ENCODE measurements around the gene SEMA4D.
"Not testable (repeated sequence)": the region's sequence is repeated elsewhere in the genome, so short reads cannot be mapped to it uniquely, and the experiment has no call there.

SEMA4D gene

GRCh38 chr9:89372979-89373378 is 124.9 kb downstream of the SEMA4D start:
- no peak overlapping the region for H3K27ac ChIP-seq (ENCODE audit: insufficient read depth, low read depth, low read length, poor library complexity, severe bottlenecking)
- no peaks in the 10 kb centered on the region for H3K27me3 ChIP-seq (ENCODE audit: control insufficient read depth, insufficient read depth, low read length, poor library complexity, severe bottlenecking)
- peaks cover 9% of the 10 kb centered on the region for H3K4me1 ChIP-seq (ENCODE audit: control insufficient read depth, insufficient read depth, low read length)
- WGBS, 2 experiments, result 91 to 94% methylated on average over 8 of the region's 8 CpGs
- H3K36me3 ChIP-seq (ENCODE audit: control insufficient read depth, insufficient read depth, low read length), result no peaks in the 10 kb centered on the region
- no peak overlapping the region for H3K4me3 ChIP-seq (ENCODE audit: insufficient read depth, low read depth, low read length)
- H3K9me3 ChIP-seq (ENCODE audit: control insufficient read depth, low read length), result no peaks in the 10 kb centered on the region

DNA sequence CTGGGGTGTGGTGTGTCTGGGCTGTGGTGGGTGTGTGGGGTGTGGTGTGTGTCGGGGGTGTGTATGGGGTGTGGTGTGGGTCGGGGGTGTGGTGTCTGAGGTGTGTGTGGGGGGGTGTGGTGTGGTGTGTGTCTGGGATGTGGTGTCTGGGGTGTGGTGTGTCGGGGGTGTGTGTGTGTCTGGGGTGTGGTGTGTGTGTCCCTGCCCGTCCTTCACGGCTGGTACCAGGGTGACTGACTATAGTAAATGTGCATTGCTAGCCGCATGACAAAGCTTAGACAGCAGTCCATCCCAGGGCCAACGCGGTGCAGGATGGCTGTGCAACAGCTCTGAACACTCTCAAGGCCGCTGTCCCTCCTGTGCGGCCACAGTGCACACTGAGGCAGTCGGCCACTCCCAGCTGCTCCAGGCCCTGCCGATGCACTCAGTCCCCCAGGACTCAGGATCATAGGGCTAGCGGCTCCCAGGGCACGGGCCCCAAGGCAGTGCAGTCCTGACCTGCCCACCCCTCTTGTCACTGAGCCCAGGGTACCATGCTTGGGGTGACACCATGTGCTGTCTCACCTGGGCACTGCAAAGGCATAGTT is 125.6 kb downstream of the SEMA4D start:
- no peaks in the 10 kb centered on the region for H3K36me3 ChIP-seq (ENCODE audit: control insufficient read depth, insufficient read depth, low read length)
- peaks cover 9% of the 10 kb centered on the region for H3K4me1 ChIP-seq (ENCODE audit: control insufficient read depth, insufficient read depth, low read length)
- 90 to 91% methylated on average over 14 of the region's 14 CpGs for WGBS, 2 experiments
- no peak overlapping the region for H3K27ac ChIP-seq (ENCODE audit: insufficient read depth, low read depth, low read length, poor library complexity, severe bottlenecking)
- no peaks in the 10 kb centered on the region for H3K9me3 ChIP-seq (ENCODE audit: control insufficient read depth, low read length)
- H3K4me3 ChIP-seq (ENCODE audit: insufficient read depth, low read depth, low read length), result no peak overlapping the region
- H3K27me3 ChIP-seq (ENCODE audit: control insufficient read depth, insufficient read depth, low read length, poor library complexity, severe bottlenecking), result no peaks in the 10 kb centered on the region

DNA sequence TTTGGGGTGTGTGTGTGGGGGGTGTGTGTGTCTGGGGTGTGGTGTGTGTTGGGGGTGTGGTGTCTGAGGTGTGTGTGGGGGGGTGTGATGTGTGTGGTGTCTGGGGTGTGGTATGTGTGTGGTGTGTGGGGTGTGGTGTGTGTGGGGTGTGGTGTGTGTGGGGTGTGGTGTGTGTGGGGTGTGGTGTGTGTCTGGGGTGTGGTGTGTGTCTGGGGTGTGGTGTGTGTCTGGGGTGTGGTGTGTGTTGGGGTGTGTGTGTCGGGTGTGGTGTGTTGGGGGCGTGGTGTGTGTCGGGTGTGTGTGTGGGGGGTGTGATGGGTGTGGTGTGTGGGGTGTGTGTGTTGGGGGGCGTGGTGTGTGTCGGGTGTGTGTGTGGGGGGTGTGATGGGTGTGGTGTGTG is 126.1 kb downstream of the SEMA4D start:
- H3K9me3 ChIP-seq (ENCODE audit: control insufficient read depth, low read length); H3K27me3 ChIP-seq (ENCODE audit: control insufficient read depth, insufficient read depth, low read length, poor library complexity, severe bottlenecking); H3K27ac ChIP-seq (ENCODE audit: insufficient read depth, low read depth, low read length, poor library complexity, severe bottlenecking); H3K4me1 ChIP-seq (ENCODE audit: control insufficient read depth, insufficient read depth, low read length); H3K36me3 ChIP-seq (ENCODE audit: control insufficient read depth, insufficient read depth, low read length); H3K4me3 ChIP-seq (ENCODE audit: insufficient read depth, low read depth, low read length): not testable (repeated sequence)
- 84 to 91% methylated on average over 3 to 5 of the region's 5 CpGs for WGBS, 2 experiments

GRCh38 chr9:89370593-89370992 is 127.3 kb downstream of the SEMA4D start:
- Histone ChIP-seq H3K4me1 (ENCODE audit: control insufficient read depth, insufficient read depth, low read length) (peaks cover 5% of the 10 kb centered on the region), H3K9me3 (ENCODE audit: control insufficient read depth, low read length) (no peaks in the 10 kb centered on the region), H3K4me3 (ENCODE audit: insufficient read depth, low read depth, low read length) (no peak overlapping the region), H3K27me3 (ENCODE audit: control insufficient read depth, insufficient read depth, low read length, poor library complexity, severe bottlenecking) (no peaks in the 10 kb centered on the region), H3K36me3 (ENCODE audit: control insufficient read depth, insufficient read depth, low read length) (no peaks in the 10 kb centered on the region), H3K27ac (ENCODE audit: insufficient read depth, low read depth, low read length, poor library complexity, severe bottlenecking) (no peak overlapping the region)
- 84 to 86% methylated on average over 6 of the region's 6 CpGs for WGBS, 2 experiments

GRCh38 chr9:89368978-89369377 is 128.9 kb downstream of the SEMA4D start:
- Histone ChIP-seq H3K27me3 (ENCODE audit: control insufficient read depth, insufficient read depth, low read length, poor library complexity, severe bottlenecking) (no peaks in the 10 kb centered on the region), H3K4me1 (ENCODE audit: control insufficient read depth, insufficient read depth, low read length) (no peaks in the 10 kb centered on the region), H3K27ac (ENCODE audit: insufficient read depth, low read depth, low read length, poor library complexity, severe bottlenecking) (no peak overlapping the region), H3K9me3 (ENCODE audit: control insufficient read depth, low read length) (no peaks in the 10 kb centered on the region), H3K36me3 (ENCODE audit: control insufficient read depth, insufficient read depth, low read length) (no peaks in the 10 kb centered on the region), H3K4me3 (ENCODE audit: insufficient read depth, low read depth, low read length) (no peak overlapping the region)
- WGBS, 2 experiments, result 94% methylated on average over 8 of the region's 8 CpGs

DNA sequence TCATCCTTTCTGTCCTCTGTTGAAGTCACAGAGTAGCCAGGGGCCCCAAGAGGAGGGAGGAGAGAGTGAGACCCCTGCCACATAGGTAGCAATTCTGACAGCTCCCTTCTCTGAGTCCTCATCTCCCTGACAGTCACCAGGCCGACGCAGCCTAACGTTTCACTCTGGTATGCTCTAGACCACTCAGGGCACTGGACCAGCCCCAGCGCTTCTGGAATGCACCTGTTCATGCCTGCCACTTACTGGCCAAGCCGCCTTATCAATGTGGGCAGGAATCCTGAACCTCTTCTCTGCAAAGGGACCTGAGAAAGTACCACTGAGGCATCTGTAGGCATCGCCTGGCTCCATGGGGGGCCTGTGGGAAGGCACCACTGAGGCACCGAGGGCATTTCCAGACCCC is 129.4 kb downstream of the SEMA4D start:
- H3K27me3 ChIP-seq (ENCODE audit: control insufficient read depth, insufficient read depth, low read length, poor library complexity, severe bottlenecking), result no peaks in the 10 kb centered on the region
- H3K4me1 ChIP-seq (ENCODE audit: control insufficient read depth, insufficient read depth, low read length), result no peaks in the 10 kb centered on the region
- H3K36me3 ChIP-seq (ENCODE audit: control insufficient read depth, insufficient read depth, low read length), result no peaks in the 10 kb centered on the region
- H3K9me3 ChIP-seq (ENCODE audit: control insufficient read depth, low read length), result no peaks in the 10 kb centered on the region
- 91 to 92% methylated on average over 7 of the region's 7 CpGs for WGBS, 2 experiments
- H3K27ac ChIP-seq (ENCODE audit: insufficient read depth, low read depth, low read length, poor library complexity, severe bottlenecking), result no peak overlapping the region
- H3K4me3 ChIP-seq (ENCODE audit: insufficient read depth, low read depth, low read length), result no peak overlapping the region

- Histone ChIP-seq H3K4me1 (ENCODE audit: control insufficient read depth, insufficient read depth, low read length) (no peaks in the 10 kb centered on the region), H3K4me3 (ENCODE audit: insufficient read depth, low read depth, low read length) (no peak overlapping the region), H3K36me3 (ENCODE audit: control insufficient read depth, insufficient read depth, low read length) (no peaks in the 10 kb centered on the region), H3K27ac (ENCODE audit: insufficient read depth, low read depth, low read length, poor library complexity, severe bottlenecking) (no peak overlapping the region), H3K27me3 (ENCODE audit: control insufficient read depth, insufficient read depth, low read length, poor library complexity, severe bottlenecking) (no peaks in the 10 kb centered on the region), H3K9me3 (ENCODE audit: control insufficient read depth, low read length) (no peaks in the 10 kb centered on the region)
- WGBS, 2 experiments, result 92 to 95% methylated on average over 14 of the region's 14 CpGs
These were observed 130.0 kb downstream of the SEMA4D start for GRCh38 chr9:89367726-89368437.

DNA sequence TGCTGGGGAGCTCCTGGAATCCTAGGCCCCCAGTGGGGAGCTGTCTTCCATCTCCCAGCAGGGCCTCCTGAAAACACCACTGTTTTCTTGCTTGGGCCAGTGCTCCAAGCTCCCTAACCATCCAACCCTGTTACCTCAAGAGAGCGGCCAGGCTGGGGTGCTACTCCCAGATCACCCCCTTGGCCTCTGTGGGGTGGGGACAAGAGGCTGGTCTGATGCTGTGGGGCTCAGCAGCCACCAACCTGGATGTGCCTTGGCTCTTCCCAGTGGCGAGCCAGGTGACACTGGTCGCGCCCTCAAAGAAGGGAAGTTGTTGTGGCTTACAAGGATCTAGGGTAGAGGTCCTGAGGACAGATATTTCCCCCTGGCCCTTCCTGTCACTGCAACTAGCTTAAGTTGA is 130.6 kb downstream of the SEMA4D start:
- H3K36me3 ChIP-seq (ENCODE audit: control insufficient read depth, insufficient read depth, low read length), result no peaks in the 10 kb centered on the region
- no peaks in the 10 kb centered on the region for H3K27me3 ChIP-seq (ENCODE audit: control insufficient read depth, insufficient read depth, low read length, poor library complexity, severe bottlenecking)
- H3K27ac ChIP-seq (ENCODE audit: insufficient read depth, low read depth, low read length, poor library complexity, severe bottlenecking), result no peak overlapping the region
- H3K9me3 ChIP-seq (ENCODE audit: control insufficient read depth, low read length), result no peaks in the 10 kb centered on the region
- no peak overlapping the region for H3K4me3 ChIP-seq (ENCODE audit: insufficient read depth, low read depth, low read length)
- WGBS, 2 experiments, result 94 to 95% methylated on average over 4 of the region's 4 CpGs
- no peaks in the 10 kb centered on the region for H3K4me1 ChIP-seq (ENCODE audit: control insufficient read depth, insufficient read depth, low read length)

GRCh38 chr9:89366711-89367110 is 131.2 kb downstream of the SEMA4D start:
- Histone ChIP-seq H3K36me3 (ENCODE audit: control insufficient read depth, insufficient read depth, low read length) (peaks cover under 1% of the 10 kb centered on the region), H3K9me3 (ENCODE audit: control insufficient read depth, low read length) (no peaks in the 10 kb centered on the region), H3K27ac (ENCODE audit: insufficient read depth, low read depth, low read length, poor library complexity, severe bottlenecking) (no peak overlapping the region), H3K27me3 (ENCODE audit: control insufficient read depth, insufficient read depth, low read length, poor library complexity, severe bottlenecking) (no peaks in the 10 kb centered on the region), H3K4me3 (ENCODE audit: insufficient read depth, low read depth, low read length) (no peak overlapping the region), H3K4me1 (ENCODE audit: control insufficient read depth, insufficient read depth, low read length) (no peaks in the 10 kb centered on the region)
- 91 to 99% methylated on average over 3 of the region's 3 CpGs for WGBS, 2 experiments

- H3K36me3 ChIP-seq (ENCODE audit: control insufficient read depth, insufficient read depth, low read length), result peaks cover 10% of the 10 kb centered on the region
- H3K4me1 ChIP-seq (ENCODE audit: control insufficient read depth, insufficient read depth, low read length), result no peaks in the 10 kb centered on the region
These were observed 132.4 kb downstream of the SEMA4D start for GRCh38 chr9:89365532-89365912.

More at GRCh38 chr9:89365532-89365912, 132.4 kb downstream of the SEMA4D start:
- WGBS, 2 experiments, result 96 to 99% methylated on average over 2 of the region's 2 CpGs
- no peak overlapping the region for H3K4me3 ChIP-seq (ENCODE audit: insufficient read depth, low read depth, low read length)
- no peaks in the 10 kb centered on the region for H3K27me3 ChIP-seq (ENCODE audit: control insufficient read depth, insufficient read depth, low read length, poor library complexity, severe bottlenecking)
- H3K27ac ChIP-seq (ENCODE audit: insufficient read depth, low read depth, low read length, poor library complexity, severe bottlenecking), result no peak overlapping the region
- no peaks in the 10 kb centered on the region for H3K9me3 ChIP-seq (ENCODE audit: control insufficient read depth, low read length)
